ENCODE data around the gene ZNF724.
"Not testable (repeated sequence)": the region's sequence is repeated elsewhere in the genome, so short reads cannot be mapped to it uniquely, and the experiment has no call there.

The ZNF724 gene

DNA sequence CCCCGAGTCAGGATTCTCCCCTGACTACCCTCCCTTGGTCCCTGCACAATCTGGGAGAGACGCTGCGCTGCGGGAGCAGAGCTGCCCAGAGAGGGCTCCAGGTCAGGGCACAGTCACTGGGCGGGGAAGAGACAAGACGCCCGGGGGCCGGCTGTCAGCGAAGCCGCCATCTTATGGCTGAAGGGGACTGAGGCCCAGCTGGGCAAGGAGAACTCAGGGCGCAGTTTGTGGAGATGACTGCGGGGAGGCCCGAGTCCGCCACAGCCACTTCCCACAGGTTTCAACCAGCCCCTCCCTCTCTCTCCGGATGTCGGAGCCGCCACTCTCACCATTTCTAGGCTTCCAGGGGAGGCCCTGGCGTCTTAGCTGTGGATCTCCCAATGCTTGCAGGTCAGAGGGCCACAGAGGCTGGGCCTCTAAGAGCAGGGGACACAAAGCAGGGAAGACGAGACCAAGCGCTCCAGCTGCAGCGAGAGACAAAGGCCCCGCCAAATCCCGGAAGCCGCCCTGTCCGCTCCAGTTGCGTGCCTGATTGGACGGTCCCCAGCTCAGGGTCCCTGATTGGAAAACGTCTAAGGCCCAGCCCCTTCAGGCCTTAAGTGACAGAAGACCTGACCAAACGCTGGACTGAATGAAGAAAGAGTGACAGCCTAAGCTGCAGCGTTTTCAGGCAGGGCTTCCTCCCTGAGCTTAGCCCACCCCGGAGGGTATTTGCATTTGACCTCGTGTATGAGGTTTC, at the start of gene ZNF724:
Gene ZNF724 (minus strand): TSS at position 484 of the 739 bp plus-strand sequence. CDS start 152 bp downstream, at position 332.
- TF ChIP-seq, protein P1, sequence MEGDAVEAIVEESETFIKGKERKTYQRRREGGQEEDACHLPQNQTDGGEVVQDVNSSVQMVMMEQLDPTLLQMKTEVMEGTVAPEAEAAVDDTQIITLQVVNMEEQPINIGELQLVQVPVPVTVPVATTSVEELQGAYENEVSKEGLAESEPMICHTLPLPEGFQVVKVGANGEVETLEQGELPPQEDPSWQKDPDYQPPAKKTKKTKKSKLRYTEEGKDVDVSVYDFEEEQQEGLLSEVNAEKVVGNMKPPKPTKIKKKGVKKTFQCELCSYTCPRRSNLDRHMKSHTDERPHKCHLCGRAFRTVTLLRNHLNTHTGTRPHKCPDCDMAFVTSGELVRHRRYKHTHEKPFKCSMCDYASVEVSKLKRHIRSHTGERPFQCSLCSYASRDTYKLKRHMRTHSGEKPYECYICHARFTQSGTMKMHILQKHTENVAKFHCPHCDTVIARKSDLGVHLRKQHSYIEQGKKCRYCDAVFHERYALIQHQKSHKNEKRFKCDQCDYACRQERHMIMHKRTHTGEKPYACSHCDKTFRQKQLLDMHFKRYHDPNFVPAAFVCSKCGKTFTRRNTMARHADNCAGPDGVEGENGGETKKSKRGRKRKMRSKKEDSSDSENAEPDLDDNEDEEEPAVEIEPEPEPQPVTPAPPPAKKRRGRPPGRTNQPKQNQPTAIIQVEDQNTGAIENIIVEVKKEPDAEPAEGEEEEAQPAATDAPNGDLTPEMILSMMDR (IDR thresholded peaks at IDR 0.05; ENCODE audit: extremely low read depth, insufficient read depth, missing control alignments): no peak
- peak; percentile 90 for DNase-seq (ENCODE audit: low spot score)
- in situ Hi-C loops (cut with MboI; ENCODE audit: low pct_unique_long_range_greater_than_20kb, low sequenced_read_pairs, unreplicated experiment): no loop called here

DNA sequence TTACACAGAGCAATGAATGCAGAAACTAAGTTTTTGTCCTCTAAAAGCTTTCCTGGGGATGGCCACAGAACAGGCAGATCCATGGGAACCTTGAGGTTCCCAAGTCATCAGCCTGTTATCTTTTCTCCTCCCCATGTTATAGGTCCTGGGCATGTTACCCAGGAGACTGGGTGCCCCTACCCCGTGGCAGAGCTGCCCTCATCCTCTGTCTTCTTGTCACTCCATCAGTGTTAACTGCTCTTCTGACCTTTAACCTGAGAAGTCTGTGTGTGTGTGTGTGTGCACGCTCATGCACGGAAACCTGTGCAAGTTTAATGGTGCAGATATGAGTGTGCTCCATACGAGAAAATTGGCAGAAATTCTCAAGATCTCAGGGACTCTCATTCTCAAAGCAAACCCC, 43.9 kb upstream of the ZNF724 start:
- DNase-seq (ENCODE audit: low spot score): no peak
- in situ Hi-C loops (cut with MboI; ENCODE audit: low pct_unique_long_range_greater_than_20kb, low sequenced_read_pairs, unreplicated experiment): no loop called here
- TF ChIP-seq, protein P1 (IDR thresholded peaks at IDR 0.05; ENCODE audit: extremely low read depth, insufficient read depth, missing control alignments): no peak

DNA sequence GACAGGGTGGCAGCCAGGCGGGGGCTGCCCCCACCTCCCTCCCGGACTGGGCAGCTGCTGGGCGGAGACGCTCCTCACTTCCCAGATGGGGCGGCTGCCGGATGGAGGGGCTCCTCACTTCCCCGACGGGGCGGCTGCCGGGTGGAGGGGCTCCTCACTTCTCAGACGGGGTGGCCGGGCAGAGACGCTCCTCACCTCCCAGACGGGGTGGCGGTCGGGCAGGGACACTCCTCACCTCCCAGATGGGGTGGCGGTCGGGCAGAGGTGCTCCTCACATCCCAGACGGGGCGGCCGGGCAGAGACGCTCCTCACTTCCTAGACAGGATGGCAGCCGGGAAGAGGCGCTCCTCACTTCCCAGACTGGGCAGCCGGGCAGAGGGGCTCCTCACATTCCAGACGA, 39.8 kb upstream of the ZNF724 start:
- in situ Hi-C loops (cut with MboI; ENCODE audit: low pct_unique_long_range_greater_than_20kb, low sequenced_read_pairs, unreplicated experiment): not testable (repeated sequence)

DNA sequence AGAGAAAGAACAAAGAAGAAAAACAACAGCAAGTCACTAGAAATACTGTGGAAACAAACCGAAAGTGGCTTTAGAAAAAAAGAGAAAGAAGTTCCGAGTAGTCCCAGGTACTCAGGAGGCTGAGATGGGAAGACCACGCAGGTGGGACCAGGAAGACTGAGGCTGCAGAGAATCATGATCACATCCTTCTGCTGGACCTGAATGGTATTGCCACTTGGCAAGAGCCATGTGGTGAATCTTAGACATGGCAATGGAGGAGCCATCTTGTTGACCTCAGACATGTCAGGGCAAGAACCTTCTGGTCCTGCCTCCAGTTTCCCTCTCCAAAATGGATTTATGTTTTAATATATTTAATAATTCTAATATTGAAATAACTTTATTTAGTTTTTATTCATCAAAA, 37.4 kb upstream of the ZNF724 start:
- TF ChIP-seq, protein P1 (IDR thresholded peaks at IDR 0.05; ENCODE audit: extremely low read depth, insufficient read depth, missing control alignments): no peak
- no peak for DNase-seq (ENCODE audit: low spot score)
- in situ Hi-C loops (cut with MboI; ENCODE audit: low pct_unique_long_range_greater_than_20kb, low sequenced_read_pairs, unreplicated experiment): no loop called here

More for the DNA sequence above, 39.8 kb upstream of the ZNF724 start:
- not testable (repeated sequence) for DNase-seq (ENCODE audit: low spot score)

DNA sequence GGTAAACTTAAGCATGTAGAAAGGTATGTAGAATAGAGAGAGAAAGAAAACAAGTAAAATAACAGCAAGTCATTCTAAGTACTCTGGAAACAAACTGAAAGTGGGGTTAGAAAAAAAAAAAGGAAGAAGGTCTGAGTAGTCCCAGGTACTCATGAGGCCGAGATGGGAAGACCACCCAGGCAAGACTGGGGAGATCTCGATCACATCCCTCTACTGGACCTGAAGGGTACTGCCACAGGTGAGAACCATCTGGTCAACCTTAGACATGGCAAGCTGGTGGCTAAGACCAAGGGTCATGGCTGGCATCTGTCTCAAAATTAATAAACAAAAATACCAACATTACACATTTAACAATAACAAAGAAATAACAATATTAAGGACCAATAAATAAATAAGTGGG, 36.3 kb upstream of the ZNF724 start:
- no peak for DNase-seq (ENCODE audit: low spot score)
- in situ Hi-C loops (cut with MboI; ENCODE audit: low pct_unique_long_range_greater_than_20kb, low sequenced_read_pairs, unreplicated experiment): no loop called here
- TF ChIP-seq, protein P1 (IDR thresholded peaks at IDR 0.05; ENCODE audit: extremely low read depth, insufficient read depth, missing control alignments): peak; percentile 29

DNA sequence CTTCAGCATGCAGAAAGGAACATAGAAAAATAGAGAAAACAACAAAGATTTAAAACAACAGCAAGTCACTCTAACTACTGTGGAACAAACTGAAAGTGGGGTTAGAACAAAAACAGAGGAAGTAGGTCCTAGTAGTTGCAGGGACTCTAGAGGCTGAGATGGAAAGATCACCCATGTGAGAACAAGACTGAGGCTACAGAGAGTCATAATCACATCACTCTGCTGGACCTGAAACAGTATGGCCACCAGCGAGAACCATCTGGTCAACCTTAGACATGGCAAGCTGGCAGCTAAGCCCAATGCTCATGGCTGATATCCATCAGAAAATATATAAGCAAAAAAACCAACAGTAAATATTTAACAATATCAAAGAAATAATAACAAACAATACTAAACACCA, 35.8 kb upstream of the ZNF724 start:
- in situ Hi-C loops (cut with MboI; ENCODE audit: low pct_unique_long_range_greater_than_20kb, low sequenced_read_pairs, unreplicated experiment): no loop called here

DNA sequence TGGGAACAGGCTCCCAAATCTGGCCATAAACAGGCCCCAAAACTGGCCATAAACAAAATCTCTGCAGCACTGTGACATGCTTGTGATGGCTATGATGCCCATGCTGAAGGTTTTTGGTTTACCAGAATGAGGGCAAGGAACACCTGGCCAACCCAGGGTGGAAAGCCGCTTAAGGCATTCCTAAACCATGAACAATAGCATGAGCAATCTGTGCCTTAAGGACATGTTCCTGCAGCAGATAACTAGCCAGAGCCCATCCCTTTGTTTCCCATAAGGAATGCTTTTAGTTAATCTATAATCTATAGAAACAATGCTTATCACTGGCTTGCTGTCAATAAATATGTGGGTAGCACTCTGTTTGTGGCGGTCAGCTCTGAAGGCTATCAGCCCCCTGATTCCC, 35.1 kb upstream of the ZNF724 start:
- DNase-seq (ENCODE audit: low spot score); in situ Hi-C loops (cut with MboI; ENCODE audit: low pct_unique_long_range_greater_than_20kb, low sequenced_read_pairs, unreplicated experiment): not testable (repeated sequence)

More for the DNA sequence above, 35.8 kb upstream of the ZNF724 start:
- TF ChIP-seq, protein P1 (IDR thresholded peaks at IDR 0.05; ENCODE audit: extremely low read depth, insufficient read depth, missing control alignments): no peak
- no peak for DNase-seq (ENCODE audit: low spot score)

Data from GM13977 (cell line).